Activated CD4-positive, alpha-beta T cell treated with anti-CD3 and anti-CD28 coated beads for 4 hours (primary cell): ENCODE data around the gene TTC28.

ENCODE experiments used
- DNase-seq, 2 donors: peaks; one replicate each; pipeline ENCODE4 v3.0.0-alpha.2; 2020

Gene TTC28

GRCh38 chr22:28435140-28435768 lies 244.4 kb downstream of the TTC28 start:
- no peak for DNase-seq

- DNase-seq = no peak
These were observed 249.1 kb downstream of the TTC28 start for GRCh38 chr22:28430466-28431025.

GRCh38 chr22:28429711-28430110 lies 249.9 kb downstream of the TTC28 start:
- DNase-seq = no peak

GRCh38 chr22:28428271-28428670 lies 251.4 kb downstream of the TTC28 start:
- DNase-seq = no peak

GRCh38 chr22:28426346-28427132 lies 253.1 kb downstream of the TTC28 start:
- DNase-seq = no peak

- no peak for DNase-seq
These were observed 254.4 kb downstream of the TTC28 start for GRCh38 chr22:28425211-28425610.

GRCh38 chr22:28424427-28425080 lies 255.1 kb downstream of the TTC28 start:
- no peak for DNase-seq

DNA sequence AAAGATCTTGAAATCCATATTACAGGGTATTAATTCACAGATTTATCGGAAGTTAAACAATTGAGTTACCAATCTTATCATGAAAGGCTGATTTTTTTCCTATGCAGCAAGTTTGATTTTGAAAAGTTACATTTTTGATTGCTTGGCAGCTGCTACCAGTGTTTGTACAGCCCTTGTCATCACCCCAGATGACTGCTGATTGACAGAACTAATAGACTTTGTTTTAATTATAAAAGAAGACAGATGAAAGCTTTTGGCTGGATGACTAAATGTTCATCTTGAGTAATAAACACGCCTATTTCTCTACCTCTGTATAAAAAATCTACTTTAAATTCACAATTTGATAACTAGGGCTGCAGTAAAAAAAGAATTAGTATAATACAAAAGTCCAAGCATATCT lies 259.7 kb downstream of the TTC28 start:
- DNase-seq = no peak

DNA sequence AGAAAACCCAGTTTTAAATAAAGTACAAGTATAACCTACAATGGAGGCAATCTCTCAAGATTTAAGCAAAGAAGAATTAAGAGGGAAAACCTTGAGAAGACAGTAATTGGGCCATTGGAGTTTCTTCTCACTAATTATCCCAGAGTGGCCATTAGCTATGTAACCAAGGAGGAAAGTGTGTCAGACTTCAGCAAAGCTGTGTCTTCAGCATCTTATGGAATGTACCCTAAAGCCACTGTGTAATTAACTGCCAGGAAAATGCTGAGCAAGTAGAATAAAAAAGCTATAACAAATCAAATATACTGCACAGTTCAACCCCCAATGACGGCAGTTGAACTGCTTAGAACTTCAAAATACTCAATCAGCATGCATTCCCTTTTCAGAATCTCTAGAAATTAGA lies 261.6 kb downstream of the TTC28 start:
- DNase-seq = no peak

- DNase-seq = no peak
These were observed 262.2 kb downstream of the TTC28 start for GRCh38 chr22:28417431-28417830.

- no peak for DNase-seq
These were observed 264.7 kb downstream of the TTC28 start for GRCh38 chr22:28414913-28415312.

DNA sequence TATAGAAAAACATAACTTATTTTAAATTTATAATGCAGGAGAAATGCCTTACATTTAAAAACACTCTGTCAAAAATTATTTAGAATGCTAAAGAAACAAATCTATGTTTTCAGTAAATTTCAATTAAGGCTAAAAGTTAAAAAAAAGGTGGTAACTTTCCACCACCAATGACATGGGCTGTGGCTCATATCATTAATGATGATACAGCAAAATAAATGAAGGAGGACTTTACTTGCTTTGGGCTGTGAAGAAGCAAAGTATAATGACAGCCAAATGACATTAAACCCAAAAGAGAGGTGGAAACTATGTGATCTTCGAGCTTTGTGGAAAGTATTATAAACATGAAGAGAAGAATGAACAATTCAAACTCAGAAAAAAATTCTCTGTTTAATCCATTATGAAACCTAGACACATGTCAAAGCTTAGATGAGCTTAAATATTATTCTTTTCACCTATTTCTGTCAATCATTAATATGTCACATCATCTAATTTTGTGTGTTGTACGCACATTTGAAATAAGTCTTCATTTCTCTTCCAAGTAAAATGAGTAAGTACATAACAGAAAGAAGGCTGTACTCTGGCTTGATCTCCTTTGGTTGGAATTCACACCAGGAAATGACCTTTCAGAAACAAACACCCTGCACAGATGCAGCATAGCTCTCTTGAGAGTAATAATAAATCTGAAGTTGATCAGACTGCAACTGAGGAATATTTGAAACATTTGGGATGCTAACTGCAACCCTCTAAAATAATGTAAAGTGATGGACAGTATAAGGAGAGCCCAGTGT lies 265.8 kb downstream of the TTC28 start:
- no peak for DNase-seq

DNA sequence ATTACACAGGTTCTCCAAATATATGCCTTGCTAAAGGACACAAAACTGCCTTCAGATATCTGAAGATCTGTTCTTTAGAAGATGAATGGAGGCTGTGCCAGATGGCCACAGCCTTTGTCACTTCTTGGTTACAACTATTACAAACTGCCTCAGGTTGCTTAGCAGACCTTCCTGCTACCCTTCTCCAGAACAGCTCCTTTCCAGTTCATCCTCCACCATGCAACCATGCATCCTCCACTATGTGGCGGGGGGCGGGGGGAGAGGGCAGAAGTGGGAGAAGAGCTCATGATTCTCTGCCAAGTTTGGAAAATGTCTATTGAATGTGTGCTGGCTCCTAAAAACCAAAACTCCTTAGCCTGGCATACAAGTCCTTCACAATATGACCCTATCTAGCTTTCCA lies 267.5 kb downstream of the TTC28 start:
- no peak for DNase-seq

DNA sequence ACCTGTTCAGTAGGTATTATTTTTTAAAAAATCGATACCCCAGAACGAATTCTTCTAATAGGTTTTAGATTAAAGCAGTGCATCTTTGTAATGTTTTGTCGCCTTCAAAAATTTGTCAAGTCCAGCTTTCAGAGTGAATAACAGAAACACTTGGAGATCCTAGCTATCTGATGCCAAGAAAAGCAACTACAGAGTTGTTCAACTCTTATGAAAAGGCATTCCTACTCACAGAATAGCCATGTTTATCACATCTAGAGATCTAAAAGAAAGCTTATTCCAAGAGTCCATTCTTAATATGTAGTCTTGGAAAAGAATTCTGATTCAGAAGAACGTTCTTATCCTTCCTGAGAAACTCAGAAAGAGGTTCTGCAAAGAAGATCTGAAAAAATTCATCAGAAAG lies 268.5 kb downstream of the TTC28 start:
- DNase-seq = no peak

DNA sequence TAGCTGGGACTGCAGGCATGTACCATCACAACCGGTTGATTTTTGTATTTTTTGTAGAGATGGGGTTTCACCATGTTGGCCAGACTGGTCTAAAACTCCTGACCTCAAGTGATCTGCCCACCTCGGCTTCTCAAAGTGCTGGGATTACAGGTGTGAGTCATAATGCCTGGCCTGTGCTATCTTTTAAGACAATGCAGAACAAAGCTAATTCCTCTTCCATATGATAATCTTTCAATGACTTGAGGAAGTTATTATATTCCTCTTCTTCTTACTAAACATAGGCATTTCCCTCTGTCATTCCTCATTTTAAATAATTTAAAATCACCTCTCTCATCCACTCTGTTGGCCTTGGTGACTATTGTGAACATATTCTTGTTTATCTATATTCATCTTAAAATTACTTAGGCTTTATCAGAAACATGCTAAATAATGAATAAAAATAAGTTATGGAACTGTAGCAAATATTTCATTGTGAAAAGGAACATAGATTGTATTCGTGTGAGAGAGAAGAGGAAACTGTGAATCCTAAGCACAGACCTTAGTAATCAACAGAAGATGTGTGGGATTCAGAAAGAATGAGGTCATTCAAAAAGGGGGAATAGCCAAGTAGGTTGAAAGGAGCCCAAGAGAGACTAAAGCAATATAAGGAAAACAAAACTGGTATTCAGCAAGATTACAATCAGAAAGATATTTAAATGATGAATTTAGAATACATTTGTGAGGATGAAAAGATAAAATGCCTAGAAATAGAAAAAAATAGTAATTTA lies 269.4 kb downstream of the TTC28 start:
- DNase-seq = no peak

GRCh38 chr22:28408709-28409108 lies 270.9 kb downstream of the TTC28 start:
- no peak for DNase-seq

DNA sequence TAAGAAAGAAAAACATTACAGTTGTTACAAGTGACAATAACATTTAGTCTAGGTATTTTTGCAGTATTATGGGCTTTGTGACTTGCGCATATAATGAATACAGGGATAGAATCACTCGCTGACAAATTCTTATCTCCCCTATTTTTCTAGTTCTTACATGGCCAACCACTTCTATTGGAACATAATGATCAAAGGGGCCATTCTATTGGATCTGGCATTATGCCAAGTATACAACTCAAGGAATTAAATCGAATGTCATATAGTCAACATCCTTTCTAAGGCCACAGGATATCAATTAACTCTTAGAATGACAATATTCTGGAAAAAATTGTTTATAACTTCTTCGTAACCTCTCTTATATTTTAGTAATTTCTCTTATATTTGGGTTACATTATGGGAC lies 272.0 kb downstream of the TTC28 start:
- no peak for DNase-seq

DNA sequence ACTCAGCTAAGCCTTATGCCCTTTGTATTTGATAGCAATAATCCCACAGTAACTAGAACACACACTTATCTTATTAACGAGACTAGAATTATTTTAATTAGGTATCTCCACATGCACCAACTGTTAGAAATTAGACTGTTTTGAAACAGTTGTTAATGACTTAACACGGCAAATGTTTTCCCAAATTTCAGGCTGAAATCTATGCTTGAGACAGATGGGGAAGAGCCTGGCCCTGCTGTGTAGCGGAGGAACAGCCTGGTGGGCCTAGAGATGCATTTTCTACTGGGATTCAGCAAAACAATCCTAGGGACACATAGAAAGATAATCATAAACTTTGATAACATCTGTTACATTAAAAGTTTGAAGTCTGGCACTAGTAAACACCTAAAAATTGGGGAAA lies 273.4 kb downstream of the TTC28 start:
- DNase-seq = no peak

DNA sequence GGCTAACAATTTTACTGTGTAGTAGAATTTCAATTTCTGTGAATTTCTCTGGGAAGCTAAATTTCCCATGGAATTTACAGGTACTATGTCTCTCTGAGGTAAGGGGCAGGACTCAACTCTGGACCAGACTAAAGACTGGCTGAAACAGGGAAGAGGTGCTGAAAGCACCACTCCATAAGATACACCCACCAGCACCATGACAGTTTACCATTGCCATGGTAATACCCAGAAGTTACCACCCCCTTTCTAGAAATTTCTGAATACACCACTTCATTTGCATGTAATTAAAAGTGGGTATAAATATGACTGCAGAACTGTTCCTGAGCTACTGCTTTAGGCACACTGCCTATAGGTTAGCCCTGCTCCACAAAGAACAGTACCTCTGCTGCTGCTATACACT lies 274.1 kb downstream of the TTC28 start:
- no peak for DNase-seq

- DNase-seq = no peak
These were observed 277.1 kb downstream of the TTC28 start for GRCh38 chr22:28402539-28402938.

GRCh38 chr22:28402060-28402459 lies 277.6 kb downstream of the TTC28 start:
- no peak for DNase-seq

- no peak for DNase-seq
These were observed 280.7 kb downstream of the TTC28 start for GRCh38 chr22:28398981-28399380.
